Transverse colon (tissue), 4 donors: ENCODE measurements around the gene NDUFC2. TPM values are rescaled to one million over a fixed set of nuclear protein-coding genes. Genes with fewer than 3 reads are reported as not detected.

Experiments
- DNase-seq: peaks from one replicate; pipeline ENCODE4 v3.0.0-alpha.2; 2019
- H3K27ac ChIP-seq, 4 donors: fragments of 200-600 bp; sonication (generic); 2 replicates each; pipeline ENCODE4 v1.5.1; 2016 to 2018; ENCODE audit warnings: inconsistent platforms in 4 of 4
- H3K27me3 ChIP-seq: fragments of 200-600 bp; sonication (generic); 2 replicates; pipeline ENCODE4 v1.5.1; 2017; ENCODE audit warnings: inconsistent platforms
- H3K36me3 ChIP-seq, 4 donors: fragments of 200-600 bp; sonication (generic); 2 replicates each; pipeline ENCODE4 v1.5.1; 2017 to 2019; ENCODE audit warnings: inconsistent platforms in 4 of 4
- H3K4me1 ChIP-seq, 4 donors: fragments of 200-600 bp; sonication (generic); 2 replicates each; pipeline ENCODE4 v1.5.1; 2017 to 2020; ENCODE audit warnings: inconsistent platforms in 4 of 4
- H3K4me3 ChIP-seq, 4 donors: fragments of 200-600 bp; sonication (generic); 1 replicate in 1 of 4; 2 replicates in 3 of 4; pipeline versions ENCODE4 v1.5.1 to v1.6.1; 2017 to 2019; ENCODE audit warnings: inconsistent platforms in 4 of 4
- H3K9me3 ChIP-seq, 2 donors: fragments of 200-600 bp; sonication (generic); 2 replicates each; pipeline ENCODE4 v1.5.1; 2017 to 2019; ENCODE audit warnings: inconsistent platforms in 2 of 2
- CTCF ChIP-seq, 5 experiments: fragments of 200-600 bp in 3 of 5; fragments of 450-650 bp in 2 of 5; sonication (generic) in 3 of 5; IDR thresholded peaks; 1 replicate in 2 of 5; 2 replicates in 3 of 5; pipeline ENCODE4 v1.5.1; 2016 to 2017; ENCODE audit warnings: antibody characterized with exemption in 5 of 5, inconsistent platforms in 3 of 5, mild to moderate bottlenecking in 2 of 5, moderate library complexity in 1 of 5
- EP300 ChIP-seq: sonication (generic); formaldehyde crosslinking; IDR thresholded peaks from one replicate; pipeline ENCODE4 v1.6.1; 2017; ENCODE audit warnings: antibody characterized with exemption, low read depth
- POLR2A ChIP-seq: fragments of 450-650 bp; IDR thresholded peaks from one replicate; pipeline ENCODE4 v1.6.1; 2016; ENCODE audit warnings: antibody characterized with exemption, mild to moderate bottlenecking, moderate library complexity
- POLR2AphosphoS5 ChIP-seq, 3 donors: sonication (generic); formaldehyde crosslinking; IDR thresholded peaks; one replicate each; pipeline ENCODE4 v1.6.1; 2016; ENCODE audit warnings: antibody characterized with exemption in 3 of 3
- WGBS, 2 donors: methylation state at CpG; one replicate each; pipeline ENCODE4 v1.1.5; 2018; ENCODE audit warnings: low coverage in 1 of 2; 5-methylcytosine and 5-hydroxymethylcytosine counted together
- in situ Hi-C, 4 donors: fragments of 200-750 bp; cut with MboI; loops; one replicate each; pipeline versions ENCODE4 v1.15.0 to v1.15.1; 2017; ENCODE audit warnings: low sequenced_read_pairs in 3 of 4, low pct_ligation_motif_present in 1 of 4, low pct_unique_long_range_greater_than_20kb in 1 of 4
- intact Hi-C: fragments of 100-400 bp; cut with DNase I; formaldehyde crosslinking; loops from one replicate; pipeline ENCODE4 v1.15.1; 2023; ENCODE audit warnings: low total_unique reads
- total RNA-seq, 4 donors: library from RNA; depleted of rRNA; stranded (reverse); fragments of >200 nt; gene quantifications; one replicate each; pipeline ENCODE4 v1.1.0, GENCODE V29; 2016

The NDUFC2 gene
- total RNA-seq, 4 donors from 2014 or later, result 6.0 to 123 (median 68.4) TPM

GRCh38 chr11:78070621-78071020, 9.0 kb downstream of the NDUFC2 start:
- intact Hi-C loops, result no loop called here
- in situ Hi-C loops, result no loop called here

GRCh38 chr11:78069465-78069864, 10.2 kb downstream of the NDUFC2 start:
- 50 to 56% methylated on average over 1 to 2 of the region's 2 CpGs for WGBS, 2 donors
- no peak overlapping the region for H3K4me3 ChIP-seq
- no peaks in the 10 kb centered on the region for H3K9me3 ChIP-seq
- TF ChIP-seq POLR2AphosphoS5 (IDR thresholded peaks at IDR 0.05), result no peak
- TF ChIP-seq POLR2A, result no peak
- TF ChIP-seq EP300, result no peak
- TF ChIP-seq CTCF (IDR thresholded peaks at IDR 0.05), result no peak
- in situ Hi-C loops (no loop called here), intact Hi-C loops (no loop called here)
- H3K36me3 ChIP-seq, result peaks cover 0 to 24% (median 2%) of the 10 kb centered on the region in 4 donors
- H3K27ac ChIP-seq, result no peak overlapping the region
- no peaks in the 10 kb centered on the region for H3K27me3 ChIP-seq
- H3K4me1 ChIP-seq, result peaks cover 0 to 5% (median 0%) of the 10 kb centered on the region in 4 donors
- no peak for DNase-seq

More at GRCh38 chr11:78070621-78071020, 9.0 kb downstream of the NDUFC2 start:
- no peak for DNase-seq
- no peaks in the 10 kb centered on the region for H3K27me3 ChIP-seq
- no peak overlapping the region for H3K27ac ChIP-seq
- 85 to 100% methylated on average over 1 to 2 of the region's 2 CpGs for WGBS, 2 donors
- H3K4me1 ChIP-seq, result peaks cover 0 to 15% (median 3%) of the 10 kb centered on the region in 4 donors
- H3K4me3 ChIP-seq, result no peak overlapping the region
- H3K9me3 ChIP-seq, result no peaks in the 10 kb centered on the region
- peaks cover 0 to 24% (median 2%) of the 10 kb centered on the region in 4 donors for H3K36me3 ChIP-seq
- TF ChIP-seq POLR2AphosphoS5 (IDR thresholded peaks at IDR 0.05) (no peak), POLR2A (no peak), CTCF (IDR thresholded peaks at IDR 0.05) (no peak), EP300 (no peak)

- no peak overlapping the region for H3K4me3 ChIP-seq
- in situ Hi-C loops (no loop called here), intact Hi-C loops (no loop called here)
- WGBS, 2 donors, result 93% methylated on average over 4 of the region's 4 CpGs; no CpG with 5 or more reads in 1 of the 2 donors
- H3K9me3 ChIP-seq, result no peaks in the 10 kb centered on the region
- peaks cover 0 to 24% (median 2%) of the 10 kb centered on the region in 4 donors for H3K36me3 ChIP-seq
- peaks cover 0 to 5% (median 0%) of the 10 kb centered on the region in 4 donors for H3K4me1 ChIP-seq
- TF ChIP-seq EP300 (no peak), POLR2A (no peak), CTCF (IDR thresholded peaks at IDR 0.05) (no peak), POLR2AphosphoS5 (IDR thresholded peaks at IDR 0.05) (no peak)
- DNase-seq, result no peak
- H3K27ac ChIP-seq, result no peak overlapping the region
- H3K27me3 ChIP-seq, result no peaks in the 10 kb centered on the region
Observed at GRCh38 chr11:78067704-78068103, 12.0 kb downstream of the NDUFC2 start.

- DNase-seq, result no peak
Observed at GRCh38 chr11:78066471-78066870, 13.2 kb downstream of the NDUFC2 start.

More at GRCh38 chr11:78066471-78066870, 13.2 kb downstream of the NDUFC2 start:
- in situ Hi-C loops, result no loop called here
- TF ChIP-seq CTCF (IDR thresholded peaks at IDR 0.05) (no peak), POLR2A (no peak), EP300 (no peak), POLR2AphosphoS5 (IDR thresholded peaks at IDR 0.05) (no peak)
- 78 to 83% methylated on average over 2 of the region's 2 CpGs for WGBS, 2 donors
- H3K27me3 ChIP-seq, result no peaks in the 10 kb centered on the region
- no peak overlapping the region for H3K27ac ChIP-seq
- peaks cover 0 to 22% (median 0%) of the 10 kb centered on the region in 4 donors for H3K36me3 ChIP-seq
- peaks cover 0 to 5% (median 0%) of the 10 kb centered on the region in 4 donors for H3K4me1 ChIP-seq
- intact Hi-C loops, result no loop called here
- H3K4me3 ChIP-seq, result no peak overlapping the region
- H3K9me3 ChIP-seq, result no peaks in the 10 kb centered on the region
